ENCODE measurements around the gene TCF15. TPM values are rescaled to one million over a fixed set of nuclear protein-coding genes. Genes with fewer than 3 reads are reported as not detected.

Gene TCF15
- total and polyA plus RNA-seq, 9 donors = 0.15 to 0.75 (median 0.30) TPM; not detected in 2

DNA sequence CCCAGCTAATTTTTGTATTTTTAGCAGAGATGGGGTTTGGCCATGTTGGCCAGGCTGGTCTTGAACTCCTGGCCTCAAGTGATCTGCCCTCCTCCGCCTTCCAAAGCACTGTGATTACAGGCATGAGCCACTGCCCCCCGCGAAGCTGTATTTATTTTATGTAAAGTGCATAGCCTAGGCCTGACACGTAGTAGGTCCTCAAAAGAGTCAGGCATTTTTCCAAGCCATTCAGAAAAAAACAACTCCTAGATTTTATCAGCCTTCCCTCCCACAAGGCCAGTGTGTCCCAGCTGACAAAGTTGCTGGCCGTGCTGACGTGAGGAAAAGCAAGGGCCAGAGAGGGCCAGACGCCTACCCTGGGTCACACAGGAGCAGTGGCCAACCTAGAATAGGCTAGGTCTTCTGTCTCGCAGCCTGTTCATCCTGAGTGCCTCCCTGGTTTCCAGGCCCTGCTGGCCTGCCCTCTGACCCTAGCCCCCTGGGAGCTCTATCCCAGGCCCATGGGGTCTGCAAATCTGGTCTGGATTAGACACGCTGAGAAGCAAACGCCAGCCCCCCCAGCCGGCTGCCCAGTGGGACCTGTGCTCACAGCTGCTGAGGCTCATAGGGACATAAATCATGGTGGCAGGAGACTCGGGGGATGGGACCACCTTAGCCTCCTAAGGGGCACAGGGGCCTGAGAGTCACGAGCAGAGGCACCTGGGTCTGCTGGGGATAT, 11.8 kb downstream of the TCF15 start:
- peaks cover 3% of the 10 kb centered on the region for H3K4me1 ChIP-seq (ENCODE audit: insufficient read depth)
- intact Hi-C loops (cut with DNase I) = no loop called here
- H3K27ac ChIP-seq = no peak overlapping the region
- no peak overlapping the region for H3K4me3 ChIP-seq
- no peaks in the 10 kb centered on the region for H3K9me3 ChIP-seq
- DNase-seq = no peak
- no peaks in the 10 kb centered on the region for H3K27me3 ChIP-seq
- H3K36me3 ChIP-seq = no peaks in the 10 kb centered on the region
- 77 to 81% (median 79%) methylated on average over 10 to 13 of the region's 13 CpGs for WGBS, 3 donors
- TF ChIP-seq POLR2A (IDR thresholded peaks at IDR 0.05) = no peak

DNA sequence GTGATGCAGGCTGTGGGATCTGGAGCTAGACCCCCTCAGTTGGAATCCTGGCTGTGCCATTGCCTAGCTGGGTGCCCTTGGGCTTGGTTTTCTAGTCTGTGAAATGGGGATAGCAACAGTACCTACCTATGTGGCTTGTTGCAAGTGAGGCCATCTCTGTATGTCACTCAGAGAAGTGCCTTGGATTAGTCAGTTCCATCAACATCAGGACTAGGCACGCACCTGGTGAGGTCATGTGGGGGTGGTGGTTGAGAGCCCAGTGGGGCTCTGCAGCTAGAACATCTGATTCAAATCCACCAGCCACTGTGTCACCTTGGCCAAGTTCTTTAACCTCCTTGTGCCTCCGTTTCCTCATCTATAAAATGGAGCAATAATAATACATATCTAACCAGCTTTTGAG, 12.5 kb downstream of the TCF15 start:
- Histone ChIP-seq H3K4me3 (no peak overlapping the region), H3K27ac (no peak overlapping the region), H3K4me1 (ENCODE audit: insufficient read depth) (peaks cover 3% of the 10 kb centered on the region), H3K9me3 (no peaks in the 10 kb centered on the region), H3K27me3 (no peaks in the 10 kb centered on the region), H3K36me3 (no peaks in the 10 kb centered on the region)
- DNase-seq = no peak
- 89 to 94% (median 91%) methylated on average over 2 of the region's 2 CpGs for WGBS, 3 donors
- intact Hi-C loops (cut with DNase I) = no loop called here
- TF ChIP-seq EP300 (IDR thresholded peaks at IDR 0.05) (no peak), POLR2A (IDR thresholded peaks at IDR 0.05) (no peak)
- TF ChIP-seq, protein P1, sequence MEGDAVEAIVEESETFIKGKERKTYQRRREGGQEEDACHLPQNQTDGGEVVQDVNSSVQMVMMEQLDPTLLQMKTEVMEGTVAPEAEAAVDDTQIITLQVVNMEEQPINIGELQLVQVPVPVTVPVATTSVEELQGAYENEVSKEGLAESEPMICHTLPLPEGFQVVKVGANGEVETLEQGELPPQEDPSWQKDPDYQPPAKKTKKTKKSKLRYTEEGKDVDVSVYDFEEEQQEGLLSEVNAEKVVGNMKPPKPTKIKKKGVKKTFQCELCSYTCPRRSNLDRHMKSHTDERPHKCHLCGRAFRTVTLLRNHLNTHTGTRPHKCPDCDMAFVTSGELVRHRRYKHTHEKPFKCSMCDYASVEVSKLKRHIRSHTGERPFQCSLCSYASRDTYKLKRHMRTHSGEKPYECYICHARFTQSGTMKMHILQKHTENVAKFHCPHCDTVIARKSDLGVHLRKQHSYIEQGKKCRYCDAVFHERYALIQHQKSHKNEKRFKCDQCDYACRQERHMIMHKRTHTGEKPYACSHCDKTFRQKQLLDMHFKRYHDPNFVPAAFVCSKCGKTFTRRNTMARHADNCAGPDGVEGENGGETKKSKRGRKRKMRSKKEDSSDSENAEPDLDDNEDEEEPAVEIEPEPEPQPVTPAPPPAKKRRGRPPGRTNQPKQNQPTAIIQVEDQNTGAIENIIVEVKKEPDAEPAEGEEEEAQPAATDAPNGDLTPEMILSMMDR (IDR thresholded peaks at IDR 0.05) = no peak

- 33 to 36% (median 35%) methylated on average over 23 to 24 of the region's 24 CpGs for WGBS, 3 donors
- Histone ChIP-seq H3K4me3 (no peak overlapping the region), H3K27me3 (no peaks in the 10 kb centered on the region), H3K9me3 (no peaks in the 10 kb centered on the region), H3K4me1 (ENCODE audit: insufficient read depth) (no peaks in the 10 kb centered on the region), H3K36me3 (no peaks in the 10 kb centered on the region), H3K27ac (no peak overlapping the region)
- intact Hi-C loops (cut with DNase I) = no loop called here
- no peak for DNase-seq
- TF ChIP-seq EP300 (IDR thresholded peaks at IDR 0.05) (no peak), POLR2A (IDR thresholded peaks at IDR 0.05) (no peak)
- TF ChIP-seq, protein P1 (IDR thresholded peaks at IDR 0.05) = no peak
Measured at GRCh38 chr20:595330-596308, 14.5 kb downstream of the TCF15 start.

DNA sequence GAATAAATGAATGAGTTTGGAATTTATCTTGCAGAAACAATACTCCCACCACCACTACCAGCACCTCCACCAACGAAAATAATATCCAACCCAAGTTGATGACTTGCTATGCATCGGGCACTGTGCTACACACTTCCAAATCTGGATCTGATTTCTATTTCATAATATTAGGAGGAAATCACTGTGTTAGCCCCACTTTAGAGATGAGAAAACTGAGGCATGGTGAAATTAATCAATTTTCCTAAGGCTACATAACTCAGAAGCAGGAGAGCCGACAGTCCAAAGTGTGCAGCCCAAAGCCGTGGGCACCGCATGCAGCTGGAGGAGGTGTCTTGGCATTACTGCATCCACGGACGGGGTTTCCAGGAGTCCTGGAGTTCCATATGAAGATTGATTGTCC, 17.6 kb downstream of the TCF15 start:
- no peaks in the 10 kb centered on the region for H3K27me3 ChIP-seq
- DNase-seq = no peak
- no peaks in the 10 kb centered on the region for H3K9me3 ChIP-seq
- TF ChIP-seq EP300 (IDR thresholded peaks at IDR 0.05) = no peak
- TF ChIP-seq, protein P1 (IDR thresholded peaks at IDR 0.05) = no peak
- no peak for TF ChIP-seq POLR2A (IDR thresholded peaks at IDR 0.05)
- WGBS, 3 donors = 56 to 73% (median 72%) methylated on average over 7 of the region's 7 CpGs
- no peaks in the 10 kb centered on the region for H3K4me1 ChIP-seq (ENCODE audit: insufficient read depth)
- no peak overlapping the region for H3K4me3 ChIP-seq
- intact Hi-C loops (cut with DNase I) = no loop called here
- no peak overlapping the region for H3K27ac ChIP-seq
- H3K36me3 ChIP-seq = no peaks in the 10 kb centered on the region

Data from ovary (tissue), 9 donors.